ENCODE measurements around the gene SAP25. TPM values are rescaled to one million over a fixed set of nuclear protein-coding genes. Genes with fewer than 3 reads are reported as not detected.

SAP25 gene
- total RNA-seq, result 0.13 TPM in 1 of 2 replicates, not detected in the other

DNA sequence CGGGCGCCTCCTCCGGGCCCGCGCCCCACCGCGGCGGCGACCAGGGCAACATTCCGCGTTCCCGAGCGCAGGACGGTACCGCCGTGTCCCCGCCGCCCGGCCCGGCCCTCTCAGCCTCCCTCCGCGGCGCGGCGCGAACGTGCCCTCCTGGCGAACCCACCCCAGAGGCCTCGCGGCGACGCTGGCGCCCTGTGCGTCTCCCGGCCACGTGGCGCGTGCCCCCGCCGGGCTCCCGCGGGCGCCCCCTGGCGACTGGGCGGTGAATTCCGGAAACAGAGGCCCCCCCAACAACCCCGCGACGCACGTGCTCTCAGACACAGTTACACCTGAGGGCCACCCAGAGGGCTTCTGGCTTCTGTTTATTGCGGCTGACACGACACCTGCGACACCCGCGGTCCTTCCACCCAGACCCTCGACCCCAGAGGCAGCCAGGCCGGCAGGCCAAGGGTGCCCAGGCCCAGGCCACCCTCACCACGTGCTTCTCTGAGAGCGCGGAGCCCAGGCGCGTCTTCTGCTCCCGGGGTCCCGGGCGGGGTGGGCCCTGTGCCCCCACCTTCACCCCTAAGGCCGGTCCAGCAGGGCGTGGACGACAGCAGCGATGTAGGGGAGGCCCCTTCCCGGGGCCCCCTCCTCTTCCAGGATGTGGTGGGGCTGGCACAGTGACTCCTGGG lies at the start of gene SAP25:
Gene SAP25 (minus strand): TSS at position 210 of the 671 bp plus-strand sequence. CDS start 158 bp downstream, at position 52.

DNA sequence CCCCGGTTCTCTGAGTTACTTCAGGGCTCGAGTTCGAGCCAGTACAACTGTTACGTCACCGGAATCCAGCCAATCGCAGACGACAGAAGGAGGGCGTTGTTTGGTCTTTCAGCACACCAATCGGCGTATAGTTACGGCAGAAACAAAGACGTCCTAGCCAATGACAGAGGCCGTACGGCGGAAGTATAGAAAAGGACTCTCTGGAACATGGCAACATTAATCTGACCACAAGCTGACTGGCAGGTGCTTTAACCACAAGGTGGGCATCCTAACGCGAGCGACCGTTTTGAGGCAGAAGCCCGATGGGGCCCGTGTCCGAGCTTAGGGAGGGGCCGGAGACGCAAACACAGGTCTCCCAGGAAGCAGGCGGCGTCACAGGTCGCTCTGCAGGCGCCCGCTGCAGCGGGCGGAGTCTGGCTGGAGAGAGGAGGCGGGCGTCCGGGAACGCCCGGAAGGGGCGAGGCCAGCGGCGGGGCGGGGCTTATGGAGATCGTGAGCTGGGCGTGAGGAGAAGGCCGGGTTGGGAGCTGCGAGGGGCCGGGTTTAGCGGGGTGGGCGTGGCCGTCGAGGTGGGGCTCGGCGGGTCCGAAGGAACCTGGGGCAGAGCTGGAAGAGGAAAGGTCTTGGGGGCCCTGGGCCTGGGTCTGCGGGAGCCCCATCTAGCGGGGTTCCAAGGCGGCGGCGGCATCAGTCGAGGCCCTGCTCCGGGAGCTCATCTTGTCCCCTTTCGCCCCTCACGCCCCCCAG lies 38.5 kb upstream of the SAP25 start, which contains the start of gene MOSPD3:
Gene MOSPD3 (plus strand): TSS at position 558 of the 747 bp plus-strand sequence. CDS start 252 bp downstream, outside the sequence.

DNA sequence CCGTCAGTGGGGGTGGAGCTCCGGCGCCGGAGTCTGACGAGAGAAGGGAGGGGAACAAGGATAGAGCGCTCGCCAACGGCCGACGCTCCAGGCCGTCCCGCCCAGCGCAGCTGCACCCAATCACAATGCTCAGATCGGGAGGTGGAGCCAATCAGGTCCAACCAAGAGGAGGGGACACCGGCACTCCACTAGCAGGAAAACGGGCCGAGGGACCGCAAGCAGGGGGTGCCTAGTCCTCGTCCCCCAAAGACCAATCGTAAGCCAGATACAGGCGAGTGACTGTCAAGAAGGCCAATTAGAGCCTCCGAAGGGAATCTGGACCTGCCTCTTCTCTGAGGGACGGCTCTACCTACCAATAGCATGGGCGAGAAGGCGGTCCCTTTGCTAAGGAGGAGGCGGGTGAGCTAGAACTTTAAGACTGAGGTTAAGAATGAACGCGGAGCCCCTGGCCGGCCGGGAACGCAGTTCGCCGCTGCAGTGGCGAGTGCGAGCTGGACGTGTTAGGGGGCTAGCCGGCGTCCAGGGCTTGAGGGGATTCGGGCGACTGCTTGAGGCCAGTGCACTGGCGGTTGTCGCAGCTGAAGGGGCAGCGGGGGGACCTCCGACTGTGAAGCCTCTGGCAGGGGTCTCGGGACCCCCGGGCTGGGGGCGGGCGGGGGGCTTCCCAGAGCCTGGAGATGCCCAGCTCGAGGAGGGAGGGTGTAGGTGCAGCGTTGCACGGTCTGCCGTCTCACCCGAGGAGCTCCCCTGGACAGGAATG lies 12.7 kb upstream of the SAP25 start, which contains the start of gene FBXO24:
Gene FBXO24 (plus strand): TSS at position 63 of the 760 bp plus-strand sequence. CDS start 298 bp downstream, at position 361.

DNA sequence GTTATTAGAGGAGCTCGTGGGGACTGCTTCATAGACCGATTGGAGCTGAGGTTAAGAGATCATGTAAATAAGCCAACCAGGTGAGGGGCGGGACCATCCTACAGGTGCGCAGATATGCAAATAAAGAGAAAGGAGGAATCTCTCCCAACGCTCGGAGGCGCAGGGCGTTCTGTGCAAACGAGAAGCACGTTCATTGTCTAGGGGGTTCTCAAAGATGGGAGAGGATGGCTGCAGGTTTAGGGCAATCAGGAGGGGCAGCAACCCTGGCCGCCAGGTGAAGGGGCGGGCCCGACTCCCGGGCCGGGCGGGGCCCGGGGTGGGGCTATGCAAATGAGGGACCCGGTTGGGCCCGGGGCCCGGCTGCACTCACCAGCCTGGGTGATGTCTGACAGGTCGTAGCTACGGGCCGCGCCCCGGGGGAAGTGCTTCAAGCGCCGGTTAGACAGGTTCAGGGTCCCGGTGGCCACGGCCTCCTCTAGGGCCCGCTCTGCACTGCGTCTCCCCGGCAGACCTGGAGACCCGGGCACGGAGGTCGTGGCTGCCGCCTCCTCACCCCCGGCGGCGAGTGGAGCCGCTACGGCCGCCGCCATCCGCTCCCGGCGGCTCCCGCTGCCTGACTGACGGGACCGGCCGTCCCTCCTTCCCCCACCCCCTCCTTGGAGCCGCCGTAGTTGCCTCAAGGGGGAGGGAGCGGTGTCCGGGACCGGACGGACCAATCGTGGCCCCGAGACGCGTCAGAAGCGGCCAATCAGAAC lies 12.0 kb upstream of the SAP25 start, which contains the start of gene LRCH4:
Gene LRCH4 (minus strand): TSS at position 619 of the 755 bp plus-strand sequence. CDS start 29 bp downstream, at position 590.

DNA sequence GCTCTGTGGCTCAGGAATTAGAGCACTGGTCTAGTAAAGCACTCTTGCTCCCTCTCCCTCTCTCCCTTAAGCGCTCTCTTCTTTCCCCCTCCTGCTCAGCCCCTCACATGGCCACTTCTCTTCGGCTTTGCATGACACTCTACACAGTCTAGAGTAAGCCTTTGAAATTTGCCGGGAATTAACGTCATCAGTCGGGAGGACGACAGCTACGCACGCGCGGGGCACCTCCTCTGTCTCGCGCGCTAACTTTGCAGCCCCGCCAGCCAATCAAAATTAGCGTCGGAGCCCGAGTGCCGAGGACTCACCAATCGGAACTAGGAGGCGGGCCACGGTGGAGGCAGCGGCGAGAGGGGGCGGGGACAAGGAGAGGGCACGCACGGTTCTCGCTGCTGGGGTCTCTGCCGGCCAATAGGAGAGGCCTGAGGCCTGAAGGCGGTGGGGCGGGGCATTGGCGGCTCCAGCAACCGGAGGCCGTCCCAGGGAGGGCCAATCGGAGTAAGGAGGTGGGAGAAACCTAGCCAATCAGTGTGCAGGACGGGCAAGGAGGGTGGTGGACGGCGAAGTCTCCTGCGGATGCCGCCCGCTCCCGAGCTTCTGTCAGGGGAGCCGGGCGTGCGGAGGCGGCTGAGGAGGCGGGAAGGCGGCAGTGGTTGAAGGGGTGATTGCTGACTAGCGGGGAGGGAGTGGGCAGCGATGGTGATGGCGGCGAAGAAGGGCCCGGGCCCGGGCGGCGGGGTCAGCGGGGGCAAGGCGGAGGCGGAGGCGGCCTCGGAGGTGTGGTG lies 34.9 kb downstream of the SAP25 start, which contains the start of gene AGFG2:
Gene AGFG2 (plus strand): TSS at position 550 of the 782 bp plus-strand sequence. CDS start 144 bp downstream, at position 694.

Other genes starting within 250 kb of the SAP25 start
- gene PILRB, start 215.8 kb downstream of the SAP25 start, total RNA-seq, result 5.7 and 7.8 TPM in 2 replicates
- gene PILRA, start 200.4 kb downstream of the SAP25 start, total RNA-seq, result 0.26 TPM in 1 of 2 replicates, not detected in the other
- 1.0 and 1.4 TPM in 2 replicates for gene ZCWPW1, start 145.2 kb downstream of the SAP25 start, total RNA-seq
- gene MEPCE, start 144.1 kb downstream of the SAP25 start, total RNA-seq, result 26.9 and 30.4 TPM in 2 replicates
- 11.1 and 14.1 TPM in 2 replicates for gene PPP1R35, start 137.4 kb downstream of the SAP25 start, total RNA-seq
- 0.65 and 0.96 TPM in 2 replicates for gene SPACDR, start 109.6 kb downstream of the SAP25 start, total RNA-seq
- 20.6 and 21.5 TPM in 2 replicates for gene TSC22D4, start 94.7 kb downstream of the SAP25 start, total RNA-seq
- 1.4 and 2.3 TPM in 2 replicates for gene NYAP1, start 90.0 kb downstream of the SAP25 start, total RNA-seq
- 5.6 and 6.9 TPM in 2 replicates for gene AGFG2, start 34.7 kb downstream of the SAP25 start, total RNA-seq
- gene LRCH4, start 12.2 kb upstream of the SAP25 start, total RNA-seq, result 9.7 and 11.7 TPM in 2 replicates
- 0.13 and 0.20 TPM in 2 replicates for gene FBXO24, start 12.4 kb upstream of the SAP25 start, total RNA-seq
- gene PCOLCE, start 28.5 kb upstream of the SAP25 start, total RNA-seq, result 167 and 207 TPM in 2 replicates
- 9.8 and 10.2 TPM in 2 replicates for gene MOSPD3, start 38.6 kb upstream of the SAP25 start, total RNA-seq
- 1.9 and 2.2 TPM in 2 replicates for gene TFR2, start 67.7 kb upstream of the SAP25 start, total RNA-seq
- not detected in 2 replicates for gene ACTL6B, start 82.5 kb upstream of the SAP25 start, total RNA-seq
- 134 and 142 TPM in 2 replicates for gene GNB2, start 99.8 kb upstream of the SAP25 start, total RNA-seq
- 12.6 and 18.8 TPM in 2 replicates for gene GIGYF1, start 120.3 kb upstream of the SAP25 start, total RNA-seq
- gene POP7, start 132.2 kb upstream of the SAP25 start, total RNA-seq, result 27.8 and 29.9 TPM in 2 replicates
- not detected in 2 replicates for gene EPO, start 146.6 kb upstream of the SAP25 start, total RNA-seq
- not detected in 2 replicates for gene ZAN, start 159.7 kb upstream of the SAP25 start, total RNA-seq